Measurements from ENCODE around the gene CHST15. TPM values are rescaled to one million over a fixed set of nuclear protein-coding genes. Genes with fewer than 3 reads are reported as not detected.

CHST15 gene
- polyA plus RNA-seq, 4 donors = 0.45 to 8.5 (median 4.0) TPM

- H3K4me3 ChIP-seq (ENCODE audit: low read depth in 1 of 3, low read length in 3 of 3) = no peak overlapping the region
- H3K27ac ChIP-seq (ENCODE audit: low read depth in 1 of 3, low read length in 2 of 3) = peak overlapping the region in 1 of 3 donors; percentile 59
- WGBS, 3 donors = 44 to 59% (median 49%) methylated on average over 7 of the region's 7 CpGs
- FAIRE-seq = no peak
- H3K4me1 ChIP-seq (ENCODE audit: control insufficient read depth in 3 of 3, insufficient read depth in 2 of 3, low read depth in 1 of 3, low read length in 2 of 3) = peaks cover 0 to 14% (median 2%) of the 10 kb centered on the region in 3 donors
- no peak for DNase-seq
- no peaks in the 10 kb centered on the region for H3K9me3 ChIP-seq (ENCODE audit: control insufficient read depth in 2 of 2, insufficient read depth in 1 of 2, low read depth in 1 of 2, low read length in 1 of 2)
- H3K27me3 ChIP-seq (ENCODE audit: control insufficient read depth in 3 of 3, insufficient read depth in 3 of 3, low read length in 3 of 3) = peaks cover 0 to 30% (median 6%) of the 10 kb centered on the region in 3 donors
- H3K36me3 ChIP-seq (ENCODE audit: control insufficient read depth in 3 of 3, insufficient read depth in 2 of 3, low read depth in 1 of 3, low read length in 3 of 3) = no peaks in the 10 kb centered on the region
Observed at GRCh38 chr10:123997486-123998196, 95.8 kb downstream of the CHST15 start.

- Histone ChIP-seq H3K4me3 (ENCODE audit: low read depth in 1 of 3, low read length in 3 of 3) (no peak overlapping the region), H3K9me3 (ENCODE audit: control insufficient read depth in 2 of 2, insufficient read depth in 1 of 2, low read depth in 1 of 2, low read length in 1 of 2) (no peaks in the 10 kb centered on the region), H3K27me3 (ENCODE audit: control insufficient read depth in 3 of 3, insufficient read depth in 3 of 3, low read length in 3 of 3) (peaks cover 0 to 35% (median 10%) of the 10 kb centered on the region in 3 donors), H3K4me1 (ENCODE audit: control insufficient read depth in 3 of 3, insufficient read depth in 2 of 3, low read depth in 1 of 3, low read length in 2 of 3) (peaks cover 0 to 14% (median 2%) of the 10 kb centered on the region in 3 donors), H3K27ac (ENCODE audit: low read depth in 1 of 3, low read length in 2 of 3) (peak overlapping the region in 1 of 3 donors; percentile 36), H3K36me3 (ENCODE audit: control insufficient read depth in 3 of 3, insufficient read depth in 2 of 3, low read depth in 1 of 3, low read length in 3 of 3) (no peaks in the 10 kb centered on the region)
- no peak for DNase-seq
- no peak for FAIRE-seq
- WGBS, 3 donors = 51 to 78% (median 69%) methylated on average over 6 of the region's 6 CpGs
Observed at GRCh38 chr10:123997013-123997412, 96.4 kb downstream of the CHST15 start.

- Histone ChIP-seq H3K27ac (ENCODE audit: low read depth in 1 of 3, low read length in 2 of 3) (no peak overlapping the region), H3K4me1 (ENCODE audit: control insufficient read depth in 3 of 3, insufficient read depth in 2 of 3, low read depth in 1 of 3, low read length in 2 of 3) (peaks cover 0 to 14% (median 2%) of the 10 kb centered on the region in 3 donors), H3K36me3 (ENCODE audit: control insufficient read depth in 3 of 3, insufficient read depth in 2 of 3, low read depth in 1 of 3, low read length in 3 of 3) (no peaks in the 10 kb centered on the region), H3K4me3 (ENCODE audit: low read depth in 1 of 3, low read length in 3 of 3) (no peak overlapping the region), H3K9me3 (ENCODE audit: control insufficient read depth in 2 of 2, insufficient read depth in 1 of 2, low read depth in 1 of 2, low read length in 1 of 2) (no peaks in the 10 kb centered on the region), H3K27me3 (ENCODE audit: control insufficient read depth in 3 of 3, insufficient read depth in 3 of 3, low read length in 3 of 3) (peaks cover 0 to 39% (median 10%) of the 10 kb centered on the region in 3 donors)
- 29 to 66% (median 57%) methylated on average over 7 of the region's 7 CpGs for WGBS, 3 donors
- FAIRE-seq = no peak
- no peak for DNase-seq
Observed at GRCh38 chr10:123996302-123996701, 97.1 kb downstream of the CHST15 start.

- Histone ChIP-seq H3K27me3 (ENCODE audit: control insufficient read depth in 3 of 3, insufficient read depth in 3 of 3, low read length in 3 of 3) (peaks cover 0 to 45% (median 14%) of the 10 kb centered on the region in 3 donors), H3K9me3 (ENCODE audit: control insufficient read depth in 2 of 2, insufficient read depth in 1 of 2, low read depth in 1 of 2, low read length in 1 of 2) (no peaks in the 10 kb centered on the region), H3K4me3 (ENCODE audit: low read depth in 1 of 3, low read length in 3 of 3) (no peak overlapping the region), H3K27ac (ENCODE audit: low read depth in 1 of 3, low read length in 2 of 3) (no peak overlapping the region), H3K4me1 (ENCODE audit: control insufficient read depth in 3 of 3, insufficient read depth in 2 of 3, low read depth in 1 of 3, low read length in 2 of 3) (peaks cover 0 to 14% (median 2%) of the 10 kb centered on the region in 3 donors), H3K36me3 (ENCODE audit: control insufficient read depth in 3 of 3, insufficient read depth in 2 of 3, low read depth in 1 of 3, low read length in 3 of 3) (no peaks in the 10 kb centered on the region)
- DNase-seq (peak; percentile 27 to 47), FAIRE-seq (no peak)
- 4 to 10% (median 8%) methylated on average over 27 of the region's 27 CpGs for WGBS, 3 donors
Observed at GRCh38 chr10:123995461-123996131, 97.8 kb downstream of the CHST15 start.

GRCh38 chr10:123995082-123995460, 98.3 kb downstream of the CHST15 start:
- Histone ChIP-seq H3K36me3 (ENCODE audit: control insufficient read depth in 3 of 3, insufficient read depth in 2 of 3, low read depth in 1 of 3, low read length in 3 of 3) (no peaks in the 10 kb centered on the region), H3K27ac (ENCODE audit: low read depth in 1 of 3, low read length in 2 of 3) (peak overlapping the region in 1 of 3 donors; percentile 15), H3K4me1 (ENCODE audit: control insufficient read depth in 3 of 3, insufficient read depth in 2 of 3, low read depth in 1 of 3, low read length in 2 of 3) (peaks cover 0 to 14% (median 2%) of the 10 kb centered on the region in 3 donors), H3K27me3 (ENCODE audit: control insufficient read depth in 3 of 3, insufficient read depth in 3 of 3, low read length in 3 of 3) (peaks cover 0 to 47% (median 16%) of the 10 kb centered on the region in 3 donors), H3K9me3 (ENCODE audit: control insufficient read depth in 2 of 2, insufficient read depth in 1 of 2, low read depth in 1 of 2, low read length in 1 of 2) (no peaks in the 10 kb centered on the region), H3K4me3 (ENCODE audit: low read depth in 1 of 3, low read length in 3 of 3) (peak overlapping the region in 1 of 3 donors; percentile 13)
- WGBS, 3 donors = 11 to 14% (median 14%) methylated on average over 11 of the region's 11 CpGs
- DNase-seq (no peak), FAIRE-seq (no peak)

- H3K9me3 ChIP-seq (ENCODE audit: control insufficient read depth in 2 of 2, insufficient read depth in 1 of 2, low read depth in 1 of 2, low read length in 1 of 2) = no peaks in the 10 kb centered on the region
- no peaks in the 10 kb centered on the region for H3K36me3 ChIP-seq (ENCODE audit: control insufficient read depth in 3 of 3, insufficient read depth in 2 of 3, low read depth in 1 of 3, low read length in 3 of 3)
- H3K27ac ChIP-seq (ENCODE audit: low read depth in 1 of 3, low read length in 2 of 3) = no peak overlapping the region
- peaks cover 0 to 14% (median 2%) of the 10 kb centered on the region in 3 donors for H3K4me1 ChIP-seq (ENCODE audit: control insufficient read depth in 3 of 3, insufficient read depth in 2 of 3, low read depth in 1 of 3, low read length in 2 of 3)
- peak; percentile 71 to 90 for DNase-seq
- no peak for FAIRE-seq
- H3K27me3 ChIP-seq (ENCODE audit: control insufficient read depth in 3 of 3, insufficient read depth in 3 of 3, low read length in 3 of 3) = peaks cover 0 to 49% (median 17%) of the 10 kb centered on the region in 3 donors
- peak overlapping the region in 1 of 3 donors; percentile 13 for H3K4me3 ChIP-seq (ENCODE audit: low read depth in 1 of 3, low read length in 3 of 3)
- 2 to 5% (median 2%) methylated on average over 23 to 30 of the region's 30 CpGs for WGBS, 3 donors
Observed at GRCh38 chr10:123994417-123995081, 98.8 kb downstream of the CHST15 start.

GRCh38 chr10:123993534-123994416, 99.6 kb downstream of the CHST15 start:
- H3K36me3 ChIP-seq (ENCODE audit: control insufficient read depth in 3 of 3, insufficient read depth in 2 of 3, low read depth in 1 of 3, low read length in 3 of 3) = no peaks in the 10 kb centered on the region
- 51 to 65% (median 52%) methylated on average over 17 of the region's 17 CpGs for WGBS, 3 donors
- H3K4me3 ChIP-seq (ENCODE audit: low read depth in 1 of 3, low read length in 3 of 3) = no peak overlapping the region
- no peaks in the 10 kb centered on the region for H3K9me3 ChIP-seq (ENCODE audit: control insufficient read depth in 2 of 2, insufficient read depth in 1 of 2, low read depth in 1 of 2, low read length in 1 of 2)
- DNase-seq = no peak
- H3K4me1 ChIP-seq (ENCODE audit: control insufficient read depth in 3 of 3, insufficient read depth in 2 of 3, low read depth in 1 of 3, low read length in 2 of 3) = peaks cover 0 to 14% (median 2%) of the 10 kb centered on the region in 3 donors
- FAIRE-seq = no peak
- H3K27me3 ChIP-seq (ENCODE audit: control insufficient read depth in 3 of 3, insufficient read depth in 3 of 3, low read length in 3 of 3) = peaks cover 0 to 49% (median 17%) of the 10 kb centered on the region in 3 donors
- no peak overlapping the region for H3K27ac ChIP-seq (ENCODE audit: low read depth in 1 of 3, low read length in 2 of 3)

Measured in small intestine (tissue), 7 donors.